Natural killer cell (primary cell): ENCODE measurements around the gene PLAU. TPM values are rescaled to one million over a fixed set of nuclear protein-coding genes. Genes with fewer than 3 reads are reported as not detected.
A peak's percentile ranks its signal among the peaks of the same experiment; 100 is the strongest.

Experiments used
- ATAC-seq, 3 donors: fragments of 150-1000 bp in 2 of 3; fragments of 200-7000 bp in 1 of 3; cut with Tn5 transposase; 1 replicate in 1 of 3; 2 replicates in 2 of 3; pipeline ENCODE4 v1.10.0; 2021; ENCODE audit warnings: mild to moderate bottlenecking in 2 of 3, moderate library complexity in 2 of 3
- DNase-seq, 2 donors: peaks; one replicate each; pipeline versions ENCODE4 v3.0.0 to v3.0.0-alpha.2; 2013 to 2021; ENCODE audit warnings: mixed read lengths in 1 of 2
- H3K27ac ChIP-seq: one replicate; pipeline ENCODE4 v1.5.1; 2013; ENCODE audit warnings: mild to moderate bottlenecking, low read length
- H3K27me3 ChIP-seq: one replicate; pipeline ENCODE4 v1.6.1; 2013; ENCODE audit warnings: low read length; ENCODE audit not compliant: control insufficient read depth, insufficient read depth
- H3K36me3 ChIP-seq: one replicate; pipeline ENCODE4 v1.6.1; 2013; ENCODE audit warnings: low read length; ENCODE audit not compliant: control insufficient read depth, insufficient read depth
- H3K4me1 ChIP-seq: one replicate; pipeline ENCODE4 v1.6.1; 2013; ENCODE audit warnings: low read length; ENCODE audit not compliant: control insufficient read depth, insufficient read depth
- H3K4me3 ChIP-seq: one replicate; pipeline ENCODE4 v1.5.1; 2013; ENCODE audit warnings: low read length
- H3K9me3 ChIP-seq: one replicate; pipeline ENCODE4 v1.6.1; 2013; ENCODE audit warnings: low read length; ENCODE audit not compliant: control insufficient read depth, insufficient read depth
- H3K27ac Mint-ChIP-seq, 2 donors: one replicate each; pipeline ENCODE4 v1.8.0; 2022; ENCODE audit warnings: mild to moderate bottlenecking in 2 of 2, mixed read lengths in 2 of 2, moderate library complexity in 1 of 2
- H3K27me3 Mint-ChIP-seq, 2 donors: one replicate each; pipeline ENCODE4 v1.8.0; 2022; ENCODE audit warnings: low read depth in 2 of 2, mixed read lengths in 2 of 2
- H3K36me3 Mint-ChIP-seq: one replicate; pipeline ENCODE4 v1.8.0; 2022; ENCODE audit warnings: mixed read lengths
- H3K4me1 Mint-ChIP-seq, 2 donors: one replicate each; pipeline ENCODE4 v1.8.0; 2022; ENCODE audit warnings: mixed read lengths in 2 of 2
- H3K4me3 Mint-ChIP-seq: one replicate; pipeline ENCODE4 v1.8.0; 2022; ENCODE audit warnings: mild to moderate bottlenecking, moderate library complexity, mixed read lengths
- H3K9me3 Mint-ChIP-seq, 2 donors: one replicate each; pipeline ENCODE4 v1.8.0; 2022; ENCODE audit warnings: mixed read lengths in 2 of 2
- CTCF ChIP-seq: fragments of 200-600 bp; IDR thresholded peaks from one replicate; pipeline ENCODE4 v1.8.0; 2022; ENCODE audit warnings: antibody characterized with exemption
- WGBS: methylation state at CpG from one replicate; pipeline ENCODE4 v1.1.7; 2013; ENCODE audit warnings: missing lambda C conversion rate; ENCODE audit not compliant: insufficient coverage; 5-methylcytosine and 5-hydroxymethylcytosine counted together
- intact Hi-C: fragments of 100-400 bp; cut with micrococcal nuclease; formaldehyde crosslinking; loops from one replicate; pipeline ENCODE4 v1.14.2; 2022
- total RNA-seq, 4 donors: library from RNA; stranded (reverse); fragments of 120-200 nt in 1 of 4; gene quantifications; one replicate each; pipeline versions ENCODE4 v1.2.3 to v1.2.4, GENCODE V29; 2013 to 2022

PLAU gene
- total RNA-seq, 3 donors from 2014 or later (not counting 1 experiment from before 2014, with no cell fraction given), result 0.12 to 1.6 (median 0.32) TPM

GRCh38 chr10:73931767-73932619, 21.1 kb downstream of the PLAU start:
- H3K4me1 ChIP-seq, result peaks cover 7% of the 10 kb centered on the region
- H3K4me1 Mint-ChIP-seq, result peaks cover 0 to 13% of the 10 kb centered on the region in 2 donors
- H3K36me3 Mint-ChIP-seq, result no peaks in the 10 kb centered on the region
- WGBS, result 58% methylated on average over 13 of the region's 13 CpGs
- no peak overlapping the region for H3K4me3 ChIP-seq
- no peaks in the 10 kb centered on the region for H3K36me3 ChIP-seq
- DNase-seq (peak in 1 of 2 donors; percentile 70), ATAC-seq (peak; percentile 58 to 68 (median 60))
- no peak overlapping the region for H3K27ac ChIP-seq
- no peaks in the 10 kb centered on the region for H3K9me3 Mint-ChIP-seq
- intact Hi-C loops, result no loop called here
- H3K27me3 ChIP-seq, result no peaks in the 10 kb centered on the region
- H3K27ac Mint-ChIP-seq, result no peak overlapping the region
- H3K9me3 ChIP-seq, result no peaks in the 10 kb centered on the region
- H3K4me3 Mint-ChIP-seq, result no peak overlapping the region
- TF ChIP-seq CTCF, result no peak
- H3K27me3 Mint-ChIP-seq, result peaks cover 12 to 15% of the 10 kb centered on the region in 2 donors

GRCh38 chr10:73932620-73933112, 21.7 kb downstream of the PLAU start:
- Mint-ChIP-seq H3K4me3 (no peak overlapping the region), H3K36me3 (no peaks in the 10 kb centered on the region), H3K9me3 (no peaks in the 10 kb centered on the region), H3K4me1 (peaks cover 0 to 13% of the 10 kb centered on the region in 2 donors), H3K27me3 (peaks cover 9% of the 10 kb centered on the region in 2 donors), H3K27ac (no peak overlapping the region)
- 79% methylated on average over 5 of the region's 6 CpGs for WGBS
- Histone ChIP-seq H3K27ac (no peak overlapping the region), H3K9me3 (no peaks in the 10 kb centered on the region), H3K36me3 (no peaks in the 10 kb centered on the region), H3K27me3 (no peaks in the 10 kb centered on the region), H3K4me3 (no peak overlapping the region), H3K4me1 (peaks cover 7% of the 10 kb centered on the region)
- intact Hi-C loops, result no loop called here
- no peak for DNase-seq
- ATAC-seq, result peak in 1 of 3 donors; percentile 61
- no peak for TF ChIP-seq CTCF

GRCh38 chr10:73934074-73934473, 23.1 kb downstream of the PLAU start:
- no peak for DNase-seq
- H3K27me3 ChIP-seq, result no peaks in the 10 kb centered on the region
- Mint-ChIP-seq H3K4me1 (peaks cover 0 to 13% of the 10 kb centered on the region in 2 donors), H3K9me3 (no peaks in the 10 kb centered on the region), H3K27me3 (peaks cover 4 to 7% of the 10 kb centered on the region in 2 donors), H3K36me3 (no peaks in the 10 kb centered on the region), H3K27ac (no peak overlapping the region), H3K4me3 (no peak overlapping the region)
- H3K4me3 ChIP-seq, result no peak overlapping the region
- no peak for TF ChIP-seq CTCF
- no peaks in the 10 kb centered on the region for H3K36me3 ChIP-seq
- intact Hi-C loops, result no loop called here
- no peak overlapping the region for H3K27ac ChIP-seq
- peaks cover 7% of the 10 kb centered on the region for H3K4me1 ChIP-seq
- no peak for ATAC-seq
- H3K9me3 ChIP-seq, result no peaks in the 10 kb centered on the region
- WGBS, result 98% methylated on average over 3 of the region's 4 CpGs
